ENCODE measurements around the gene EN2. TPM values are rescaled to one million over a fixed set of nuclear protein-coding genes. Genes with fewer than 3 reads are reported as not detected.

The EN2 gene
- total RNA-seq, 1 donor from 2014 or later, result under 0.01 TPM

DNA sequence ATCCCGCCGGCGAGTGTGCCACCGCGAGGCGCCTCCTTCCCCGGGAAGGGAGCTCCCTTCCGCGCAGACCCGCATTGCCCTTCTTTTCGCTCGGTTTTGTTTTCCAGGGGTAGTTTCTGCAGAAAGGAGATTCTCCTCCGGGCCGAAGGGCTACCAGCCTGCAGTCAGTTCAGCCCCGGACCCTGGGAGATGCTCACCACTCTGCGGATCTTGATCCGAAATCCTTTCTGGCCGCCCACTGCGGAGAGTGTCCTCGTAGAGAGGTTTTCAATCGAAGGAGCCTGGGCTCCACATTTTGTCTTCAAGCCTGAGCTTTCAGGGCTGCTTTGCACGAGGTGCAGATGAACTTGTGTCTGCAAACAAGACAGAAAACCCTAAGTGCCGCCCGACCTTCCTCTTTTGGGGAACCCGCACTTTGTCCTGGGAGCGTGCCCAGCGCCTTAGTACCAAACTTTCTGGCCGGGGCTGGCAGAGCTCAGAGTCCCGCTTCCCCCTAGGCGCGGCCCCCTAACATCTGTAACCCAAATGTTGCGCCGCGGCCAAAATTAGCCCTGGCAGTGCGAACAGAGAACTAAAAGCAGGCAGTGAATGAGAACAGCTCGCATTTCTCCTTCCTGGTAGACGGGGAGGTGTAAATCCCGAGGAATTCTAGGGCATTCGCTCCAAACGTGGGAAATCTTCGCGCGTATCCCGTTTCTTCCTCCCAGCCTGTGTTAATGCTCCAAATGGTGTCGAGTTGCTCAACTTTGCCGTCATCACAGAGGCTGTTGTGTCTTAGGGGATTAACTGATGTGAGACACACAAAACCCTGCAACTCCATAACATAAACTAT is 6.7 kb upstream of the EN2 start:
- peak; percentile 87 for DNase-seq

DNA sequence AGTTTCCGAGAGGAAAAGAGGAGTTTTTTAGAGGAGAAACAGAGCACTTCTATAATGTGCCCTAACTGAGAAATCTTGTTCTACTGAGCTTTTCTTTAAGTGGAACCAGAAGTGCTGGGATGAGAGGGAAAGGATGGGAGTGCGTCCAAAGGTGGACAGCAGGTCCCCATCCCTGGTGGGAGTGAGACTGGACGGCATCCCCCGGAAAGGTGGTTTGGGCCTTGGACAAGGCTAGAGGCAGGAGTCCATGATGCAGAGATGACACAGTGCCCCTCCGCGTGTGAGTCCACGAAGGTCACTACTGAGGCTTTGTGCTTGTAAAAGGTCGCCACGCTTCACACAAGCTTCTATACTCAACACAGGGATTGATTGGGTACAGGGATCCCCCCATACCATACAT is 6.1 kb upstream of the EN2 start:
- DNase-seq, result no peak

DNA sequence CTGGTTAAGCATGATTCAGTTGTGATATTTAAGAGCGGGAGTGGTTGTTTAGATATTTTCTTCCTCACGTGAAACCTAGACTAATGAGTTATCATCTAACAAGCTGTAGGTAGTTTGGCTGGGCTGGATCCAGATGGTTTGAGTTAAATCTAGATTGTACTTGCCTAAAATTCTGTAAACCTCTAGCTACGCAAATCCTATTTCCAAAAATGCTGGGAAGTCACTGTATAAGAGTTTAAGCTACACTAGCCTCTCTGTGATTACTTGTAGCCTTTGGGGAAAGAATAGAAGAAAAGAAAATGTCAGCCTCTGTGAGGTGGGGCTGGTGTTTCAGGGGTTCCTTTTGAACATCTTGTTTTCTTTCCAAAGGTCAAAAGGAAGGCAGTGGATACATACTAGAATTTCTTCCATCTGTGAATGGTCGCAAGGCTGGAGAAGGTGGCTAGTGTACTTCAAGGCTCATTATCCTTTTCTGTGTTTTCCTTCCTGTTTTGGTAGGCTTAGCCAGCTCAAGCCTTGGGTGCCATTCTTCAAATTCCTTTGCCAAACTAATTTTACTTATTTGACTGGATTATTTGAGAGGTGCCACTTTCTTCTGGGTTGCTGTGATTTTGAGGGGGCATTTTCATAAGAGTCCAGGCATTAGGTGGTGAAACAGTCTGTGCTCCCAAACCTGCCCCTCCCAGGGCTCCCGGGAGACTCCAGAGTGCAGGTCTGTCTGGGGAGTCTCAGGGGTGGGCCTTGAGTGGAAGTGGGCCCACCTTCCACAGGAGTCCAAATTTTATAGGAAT is 5.2 kb upstream of the EN2 start:
- DNase-seq, result no peak

DNA sequence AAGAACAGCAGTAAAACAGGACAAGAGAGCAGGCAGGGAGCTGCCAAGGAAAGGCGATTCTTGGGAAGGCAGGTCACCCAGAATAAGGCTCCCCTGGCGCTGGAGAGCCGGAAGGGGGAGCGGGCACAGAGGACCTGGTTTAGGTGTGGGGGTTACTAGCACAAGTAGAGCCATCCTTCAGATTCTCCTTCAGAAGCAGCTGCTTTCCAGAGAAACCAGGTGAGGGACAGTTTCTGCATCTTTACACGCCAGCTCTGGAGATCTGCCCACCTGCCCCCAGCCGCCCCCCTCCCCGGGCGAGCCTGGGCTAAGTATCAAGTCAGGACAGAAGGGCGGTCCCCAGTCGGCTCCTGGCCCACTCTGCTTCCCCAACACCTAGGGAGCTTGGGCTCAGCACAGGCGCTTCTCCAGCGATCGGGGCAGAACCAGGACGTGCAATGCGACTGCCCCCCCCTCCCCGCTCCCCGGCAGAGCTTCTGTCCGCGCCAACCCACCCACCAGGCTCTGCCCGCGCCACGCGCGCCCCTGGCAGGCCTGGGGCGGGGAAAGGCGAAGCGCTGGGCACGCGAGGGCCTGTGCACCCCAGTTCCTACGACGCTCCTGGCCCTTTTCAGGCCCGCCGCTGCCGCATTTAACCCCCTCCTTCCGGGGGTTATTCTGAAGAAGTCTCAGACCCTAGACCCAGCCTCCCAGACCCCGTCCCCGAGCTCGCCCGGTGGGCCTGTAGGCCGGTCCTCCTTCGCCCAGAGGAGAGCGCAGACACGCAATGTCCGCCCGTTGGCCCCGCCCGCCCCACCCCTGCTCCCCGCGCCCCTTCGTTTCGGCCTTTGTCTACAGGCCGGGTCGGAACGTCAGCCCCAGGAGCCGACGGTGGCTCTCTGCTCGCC is 4.4 kb upstream of the EN2 start:
- no peak for DNase-seq

DNA sequence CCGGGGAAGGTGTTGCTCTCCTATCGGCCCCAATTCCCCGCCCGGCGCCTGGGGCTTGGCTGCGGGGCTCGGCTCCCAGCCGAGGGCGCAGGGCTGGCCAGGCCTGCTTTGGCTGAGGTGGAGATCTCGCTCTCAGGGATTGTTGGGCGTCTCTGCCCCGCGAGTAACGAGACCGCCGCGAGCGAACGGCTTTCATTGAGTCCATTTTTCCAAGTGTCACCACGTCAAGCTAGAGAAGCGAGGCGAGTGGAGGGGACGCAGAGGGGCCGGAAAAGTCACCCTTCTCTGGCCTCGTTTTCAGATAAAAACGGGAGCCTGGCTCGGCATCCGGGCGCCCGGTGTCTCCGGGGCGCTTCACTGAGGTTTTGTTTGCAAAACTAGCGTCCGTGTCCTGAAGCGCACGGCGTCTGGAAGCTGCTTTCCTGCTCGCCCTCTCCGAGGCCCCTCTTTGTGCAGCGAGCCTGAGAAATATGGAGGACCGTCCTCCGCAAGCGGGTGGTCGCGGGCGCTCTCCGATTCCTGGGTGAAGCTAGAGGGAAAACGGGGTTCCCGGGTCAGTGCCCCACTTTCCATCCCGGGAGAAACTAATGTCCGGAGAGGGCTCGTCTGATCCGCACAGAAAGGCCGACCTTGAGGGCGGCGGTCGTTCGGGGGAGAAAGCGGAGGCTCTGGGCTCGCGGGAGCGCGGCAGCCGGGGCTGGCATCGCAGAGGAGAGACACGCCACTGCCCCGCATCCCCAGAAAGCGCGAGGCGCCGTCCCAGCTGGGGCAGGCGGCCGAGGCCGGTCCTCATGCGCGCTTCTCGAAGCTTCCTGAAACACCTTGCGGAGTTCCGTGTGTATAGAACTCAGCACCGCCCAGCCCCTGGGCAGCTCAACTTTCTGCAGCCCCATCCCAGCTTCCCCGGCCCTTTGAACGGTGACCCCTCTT is 3.5 kb upstream of the EN2 start:
- DNase-seq, result no peak

DNA sequence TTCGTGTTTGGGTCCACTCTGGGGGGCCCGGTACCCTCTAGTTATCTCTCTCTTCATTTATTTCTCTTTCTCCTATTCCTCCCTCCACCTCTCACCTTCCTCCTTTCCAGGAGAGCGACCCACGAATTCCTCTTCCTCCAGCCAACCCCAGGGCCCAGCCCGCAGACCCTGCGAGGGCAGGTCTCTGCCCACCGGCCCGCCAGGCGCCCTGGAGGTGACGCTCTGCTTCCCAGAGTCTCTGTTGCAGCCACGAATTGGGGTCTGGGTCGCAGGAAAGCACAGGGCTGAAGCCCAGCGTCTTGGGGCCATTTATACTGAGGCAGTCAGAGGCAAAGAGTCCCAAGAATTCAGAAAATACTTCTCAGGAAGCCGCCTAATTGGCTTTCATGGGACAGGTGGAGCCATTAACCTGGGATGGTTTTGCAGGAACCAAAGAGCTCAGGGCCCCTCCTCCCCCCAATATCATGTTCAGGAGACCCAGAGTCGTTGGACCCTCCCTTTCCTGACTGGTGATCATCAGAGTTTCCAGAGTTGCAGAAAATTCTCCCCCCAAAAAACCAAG is 2.7 kb upstream of the EN2 start:
- no peak for DNase-seq

DNA sequence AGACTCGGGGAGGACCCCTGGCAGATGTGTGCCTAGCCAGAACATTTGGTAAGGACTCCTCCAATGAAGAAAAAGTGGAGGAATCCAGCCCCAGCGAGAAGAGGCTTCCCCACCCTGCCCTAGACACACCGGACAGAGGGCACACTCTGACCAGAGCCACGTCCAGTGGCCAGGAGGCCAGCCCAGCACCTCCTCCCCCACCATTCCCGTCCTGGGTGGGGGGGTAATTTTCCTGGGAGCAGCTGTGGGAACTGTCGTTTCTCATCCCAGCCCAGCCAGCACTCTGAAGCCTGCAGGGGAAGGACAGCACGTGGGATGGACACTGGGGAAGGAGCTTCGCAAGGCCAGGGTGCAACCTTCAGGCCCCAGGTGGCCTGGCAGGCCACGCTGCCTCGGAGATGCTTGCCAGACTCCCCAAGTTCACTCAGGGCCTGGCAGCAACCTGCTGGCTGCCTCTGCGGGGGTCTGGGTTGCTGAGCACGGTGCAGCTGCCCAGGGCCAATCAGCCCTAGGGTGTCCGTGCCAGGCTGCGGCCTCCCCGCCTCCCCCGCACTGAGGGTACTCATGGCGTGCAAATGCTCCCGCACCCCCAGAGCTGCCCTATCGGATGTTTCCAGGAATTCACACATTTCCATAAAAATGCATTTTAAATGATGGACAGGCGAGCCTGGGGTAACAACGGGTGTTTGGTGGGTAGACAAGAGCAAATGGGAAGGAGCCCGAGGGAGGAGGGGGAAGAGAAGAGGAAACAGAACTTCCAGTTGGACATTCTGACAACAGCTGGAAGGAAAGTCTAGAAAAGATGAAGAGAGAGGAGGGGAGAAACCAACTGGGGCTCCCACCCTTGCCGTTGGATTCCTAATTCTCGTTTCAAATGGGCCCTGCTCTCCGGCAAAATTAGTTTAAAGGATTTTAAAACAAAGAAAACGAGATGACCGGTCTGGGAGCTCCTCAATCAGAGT is 1.9 kb upstream of the EN2 start:
- no peak for DNase-seq

DNA sequence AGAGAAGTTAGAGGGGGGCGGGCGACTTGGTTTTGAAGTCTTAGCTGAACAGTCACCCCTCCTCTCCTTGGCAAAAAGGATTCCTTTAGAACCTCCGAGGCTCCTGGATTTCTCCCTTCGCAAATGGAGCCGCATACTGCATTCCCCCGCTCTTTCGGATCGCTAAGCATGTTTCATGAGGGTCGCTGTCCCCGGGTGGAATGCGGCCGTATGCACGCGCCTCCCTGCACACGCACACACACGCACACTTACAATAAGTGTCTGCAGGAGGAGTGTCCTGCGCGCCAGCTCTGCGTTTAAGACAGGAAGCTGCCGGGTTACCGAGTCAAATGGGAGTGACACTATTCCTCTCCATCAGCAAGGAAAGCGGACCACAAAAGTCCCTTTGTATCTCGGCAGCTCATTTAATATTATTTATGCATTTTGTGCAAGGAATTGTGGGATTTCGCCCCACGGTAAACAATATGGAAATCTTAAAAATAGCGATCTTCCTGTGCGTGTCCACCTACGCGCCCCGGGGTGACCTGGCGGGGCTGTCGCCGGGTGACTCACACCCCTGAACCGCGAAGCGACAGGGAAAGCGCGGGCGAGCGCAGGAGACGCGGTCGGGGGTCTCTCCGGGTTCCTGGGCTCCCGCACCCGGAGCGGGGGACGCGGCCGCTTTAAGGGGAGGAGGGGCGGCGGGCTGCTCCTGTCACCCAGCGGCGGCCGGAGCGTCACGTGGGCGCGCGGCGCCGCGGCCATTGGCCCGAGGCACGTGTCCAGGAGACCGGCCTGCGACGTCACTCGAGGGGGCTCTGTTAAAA is 988 bp upstream of the EN2 start:
- no peak for DNase-seq

DNA sequence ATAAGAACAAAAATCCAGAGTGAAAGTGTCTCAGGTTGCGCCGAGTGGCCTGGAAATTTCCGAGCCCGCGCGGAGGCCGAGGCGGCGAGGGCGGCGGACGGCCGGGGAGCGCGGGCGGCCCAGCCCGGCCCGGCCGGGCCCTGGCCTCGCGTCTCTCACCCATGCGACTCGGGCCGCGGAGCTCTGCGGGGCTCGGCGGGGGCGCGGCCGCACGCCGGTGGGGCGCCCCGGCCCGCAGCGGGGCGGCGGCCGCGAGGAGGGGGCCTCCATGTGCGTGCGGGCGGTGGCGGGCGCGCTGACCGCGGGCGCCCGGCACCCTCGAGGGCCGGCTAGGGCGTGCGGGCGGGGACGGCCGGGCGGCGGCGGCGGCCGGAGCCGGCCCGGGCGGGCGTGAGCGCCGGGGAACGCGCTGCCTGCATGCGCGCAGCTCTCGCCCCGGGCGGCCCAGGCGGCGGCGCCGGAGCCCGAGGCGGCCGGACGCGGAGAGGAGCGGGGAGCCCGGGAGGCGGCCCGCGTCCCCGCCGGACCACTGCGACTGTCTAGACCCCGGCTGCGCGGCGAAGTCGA is 302 bp upstream of the EN2 start:
- DNase-seq, result no peak

DNA sequence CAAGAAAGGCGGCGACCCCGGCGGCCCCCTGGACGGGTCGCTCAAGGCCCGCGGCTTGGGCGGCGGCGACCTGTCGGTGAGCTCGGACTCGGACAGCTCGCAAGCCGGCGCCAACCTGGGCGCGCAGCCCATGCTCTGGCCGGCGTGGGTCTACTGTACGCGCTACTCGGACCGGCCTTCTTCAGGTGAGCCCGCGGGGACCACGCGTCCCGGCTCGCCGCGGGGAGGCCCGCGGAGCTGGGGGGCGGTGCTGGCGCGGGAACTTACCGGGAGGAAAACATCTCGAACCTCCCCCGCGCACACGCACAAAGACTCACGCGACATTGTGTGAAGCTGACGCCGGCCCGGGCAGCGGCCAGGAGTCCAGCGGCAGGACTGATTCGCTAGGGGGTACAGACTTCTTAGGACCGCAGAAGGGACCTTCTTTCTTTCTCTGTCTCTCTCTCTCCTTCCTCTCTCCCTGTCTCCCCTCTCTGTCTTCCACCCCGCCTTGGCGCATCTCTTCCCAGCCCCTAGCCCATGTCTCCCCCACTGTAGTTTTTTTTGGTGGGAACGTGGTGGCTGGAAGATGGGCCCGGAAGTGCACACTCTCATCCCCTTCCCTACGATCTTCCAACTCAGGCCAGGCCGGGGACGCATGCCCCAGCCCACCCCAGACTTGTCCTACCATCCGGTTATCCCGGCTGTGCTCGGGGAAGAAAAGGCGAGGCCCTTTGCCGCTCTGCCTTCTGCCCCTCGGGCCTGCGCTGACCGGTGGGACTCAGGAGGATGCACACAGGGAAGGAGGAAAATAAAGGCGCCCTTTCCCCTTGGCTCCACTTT is 1.2 kb downstream of the EN2 start:
- no peak for DNase-seq

DNA sequence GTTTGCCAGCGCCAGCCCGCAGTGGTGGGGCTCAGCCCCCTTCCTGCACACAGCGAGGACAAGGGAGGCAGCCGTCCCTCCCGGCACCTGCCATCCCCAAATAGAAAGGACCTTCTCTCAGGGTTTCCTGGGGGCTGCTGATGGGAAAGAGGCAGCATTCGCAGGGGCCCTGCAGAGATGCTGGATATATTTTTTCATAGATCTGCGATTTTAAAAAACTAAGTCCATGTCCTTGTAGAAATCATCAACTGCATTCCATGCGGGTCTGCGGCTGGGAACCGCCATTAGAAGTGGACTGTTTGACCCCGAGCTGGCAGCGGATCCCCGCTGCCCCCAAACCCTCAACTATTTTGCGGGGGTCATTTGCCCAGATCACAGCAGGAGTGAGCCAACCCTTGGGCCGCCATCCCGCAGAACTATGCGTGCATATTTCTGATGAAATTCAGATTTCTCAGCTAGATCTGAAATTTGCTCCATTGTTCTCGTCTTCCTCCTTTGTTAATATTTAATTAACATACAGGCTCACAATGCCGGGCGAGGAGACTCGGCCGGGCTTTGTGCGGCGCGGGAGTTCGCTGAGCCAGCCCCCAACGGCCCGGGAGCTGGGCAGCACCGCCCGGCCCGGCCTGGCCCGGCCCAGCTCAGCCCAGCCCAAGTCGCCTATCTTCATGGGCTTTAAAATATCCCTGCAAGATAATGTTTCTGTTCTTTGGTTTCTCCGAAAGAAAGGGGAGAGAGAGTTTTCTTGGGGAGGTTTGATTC is 2.0 kb downstream of the EN2 start:
- no peak for DNase-seq

DNA sequence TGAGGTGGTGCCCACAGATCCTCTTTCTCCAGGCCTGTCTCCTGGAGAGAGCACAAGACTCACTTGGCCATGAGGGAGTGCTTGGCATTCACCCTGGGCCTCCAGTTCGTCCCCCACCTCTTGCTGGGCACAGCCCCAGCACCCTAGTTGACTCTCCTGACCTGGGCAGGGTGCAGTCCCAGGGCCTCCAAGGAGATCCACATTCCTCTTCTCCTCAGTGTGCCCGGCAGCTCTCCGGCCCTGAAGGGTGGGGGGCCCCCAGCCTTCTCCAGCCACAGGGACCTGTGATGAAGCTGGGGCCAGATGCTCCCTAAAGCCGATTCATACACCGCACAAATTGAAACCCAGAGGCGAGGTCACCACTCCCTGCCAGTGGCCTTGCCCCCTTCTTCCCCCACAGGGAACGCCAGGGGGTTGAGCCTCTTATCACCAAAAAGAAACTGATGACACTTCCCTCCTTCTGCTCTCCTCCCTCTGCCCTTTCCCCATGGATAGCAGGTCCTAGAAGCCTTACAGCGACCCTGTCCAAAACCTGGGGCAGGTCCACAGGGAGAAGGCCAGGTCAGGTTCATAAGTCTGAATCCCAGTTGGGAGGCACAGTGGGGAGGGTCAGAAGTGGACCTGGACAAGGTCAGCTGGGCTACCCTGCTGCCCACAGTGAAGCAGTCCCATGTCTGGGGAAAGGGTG is 3.1 kb downstream of the EN2 start:
- no peak for DNase-seq

DNA sequence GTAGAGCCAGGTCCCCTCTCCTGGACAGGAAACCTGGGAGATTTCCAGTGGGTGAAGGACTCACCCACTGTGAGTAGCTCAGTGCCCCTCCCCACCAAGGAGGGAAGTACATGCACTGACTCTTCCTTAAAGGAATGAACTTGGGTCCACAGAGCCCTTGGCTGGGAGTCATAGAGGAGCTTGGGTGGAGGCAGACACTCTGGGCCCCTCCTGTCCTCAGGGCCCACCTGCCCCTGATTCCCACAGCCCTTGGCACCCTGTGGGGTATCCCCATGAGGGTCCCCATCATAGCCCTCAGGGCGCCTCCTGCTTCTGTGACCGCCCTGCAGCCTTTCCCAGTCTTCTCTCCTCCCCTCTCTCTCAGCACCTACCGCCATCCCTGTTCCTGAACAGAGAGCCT is 3.7 kb downstream of the EN2 start:
- no peak for DNase-seq

DNA sequence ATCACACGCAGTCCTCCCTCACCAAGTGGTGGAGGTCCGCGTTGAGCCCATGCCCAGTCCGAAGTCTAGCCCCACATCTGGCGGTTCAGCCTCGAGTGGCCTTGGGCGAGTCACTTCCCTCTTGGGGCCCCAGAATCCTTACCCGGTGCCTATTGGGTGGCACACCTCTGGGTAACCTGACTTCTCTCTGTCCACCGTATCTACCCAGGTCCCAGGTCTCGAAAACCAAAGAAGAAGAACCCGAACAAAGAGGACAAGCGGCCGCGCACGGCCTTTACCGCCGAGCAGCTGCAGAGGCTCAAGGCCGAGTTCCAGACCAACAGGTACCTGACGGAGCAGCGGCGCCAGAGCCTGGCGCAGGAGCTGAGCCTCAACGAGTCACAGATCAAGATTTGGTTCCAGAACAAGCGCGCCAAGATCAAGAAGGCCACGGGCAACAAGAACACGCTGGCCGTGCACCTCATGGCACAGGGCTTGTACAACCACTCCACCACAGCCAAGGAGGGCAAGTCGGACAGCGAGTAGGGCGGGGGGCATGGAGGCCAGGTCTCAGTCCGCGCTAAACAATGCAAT is 4.3 kb downstream of the EN2 start:
- no peak for DNase-seq

DNA sequence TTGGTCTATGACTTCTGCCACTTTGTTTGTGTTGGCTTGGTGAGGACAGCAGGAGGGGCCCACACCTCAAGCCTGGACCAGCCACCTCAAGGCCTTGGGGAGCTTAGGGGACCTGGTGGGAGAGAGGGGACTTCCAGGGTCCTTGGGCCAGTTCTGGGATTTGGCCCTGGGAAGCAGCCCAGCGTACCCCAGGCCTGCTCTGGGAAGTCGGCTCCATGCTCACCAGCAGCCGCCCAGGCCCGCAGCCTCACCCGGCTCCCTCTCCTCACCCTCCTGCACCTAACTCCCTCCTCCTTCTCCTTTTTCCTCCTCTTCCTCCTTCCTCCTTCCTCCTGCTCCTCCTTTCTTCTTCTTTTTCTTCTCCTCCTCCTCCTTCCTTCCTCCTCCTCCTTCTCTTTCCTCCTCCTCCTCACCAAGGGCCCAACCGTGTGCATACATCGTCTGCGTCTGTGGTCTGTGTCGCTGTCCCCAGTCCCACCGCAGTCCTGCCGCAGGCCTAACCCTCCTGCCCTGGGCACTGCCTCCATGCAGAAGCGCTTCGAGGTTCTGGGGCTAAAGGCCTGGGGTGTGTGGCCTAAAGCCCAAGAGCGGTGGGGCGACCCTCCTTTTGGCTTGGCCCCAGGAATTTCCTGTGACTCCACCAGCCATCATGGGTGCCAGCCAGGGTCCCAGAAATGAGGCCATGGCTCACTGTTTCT is 5.3 kb downstream of the EN2 start:
- no peak for DNase-seq
